HG03175 (cell line): ENCODE results near the gene PEAK1.

Experiments used
- ATAC-seq: cut with Tn5 transposase; IDR thresholded peaks from one replicate; pipeline ENCODE4 v1.9.1; 2021; ENCODE audit warnings: mild to moderate bottlenecking, moderate library complexity; ENCODE audit not compliant: unreplicated experiment

PEAK1 gene

GRCh38 chr15:77069521-77070121, 350.3 kb downstream of the PEAK1 start:
- ATAC-seq, result no peak

GRCh38 chr15:77068633-77069032, 351.3 kb downstream of the PEAK1 start:
- no peak for ATAC-seq

- peak; percentile 39 for ATAC-seq
Measured at GRCh38 chr15:77067691-77068367, 352.1 kb downstream of the PEAK1 start.

- no peak for ATAC-seq
Measured at GRCh38 chr15:77066971-77067690, 352.8 kb downstream of the PEAK1 start.

- ATAC-seq, result no peak
Measured at GRCh38 chr15:77064539-77065308, 355.2 kb downstream of the PEAK1 start.

- ATAC-seq, result no peak
Measured at GRCh38 chr15:77064063-77064462, 355.8 kb downstream of the PEAK1 start.

- no peak for ATAC-seq
Measured at GRCh38 chr15:77063249-77063648, 356.7 kb downstream of the PEAK1 start.

- no peak for ATAC-seq
Measured at GRCh38 chr15:77060546-77060945, 359.4 kb downstream of the PEAK1 start.

GRCh38 chr15:77059786-77060361, 360.0 kb downstream of the PEAK1 start:
- ATAC-seq, result peak; percentile 58

- no peak for ATAC-seq
Measured at GRCh38 chr15:77058468-77058867, 361.4 kb downstream of the PEAK1 start.

GRCh38 chr15:77057685-77058084, 362.2 kb downstream of the PEAK1 start:
- ATAC-seq, result no peak

- no peak for ATAC-seq
Measured at GRCh38 chr15:77057072-77057471, 362.8 kb downstream of the PEAK1 start.

GRCh38 chr15:77053709-77054108, 366.2 kb downstream of the PEAK1 start:
- no peak for ATAC-seq

GRCh38 chr15:77052556-77052955, 367.3 kb downstream of the PEAK1 start:
- no peak for ATAC-seq
